GM19025 (cell line): ENCODE results near the gene PPHLN1.
A peak's percentile ranks its signal among the peaks of the same experiment; 100 is the strongest.
"Not testable (repeated sequence)": the region's sequence is repeated elsewhere in the genome, so short reads cannot be mapped to it uniquely, and the experiment has no call there.

Experiments used
- ATAC-seq: cut with Tn5 transposase; IDR thresholded peaks from one replicate; pipeline ENCODE4 v1.9.1; 2021; ENCODE audit warnings: mild to moderate bottlenecking, low read depth, moderate library complexity; ENCODE audit not compliant: unreplicated experiment

PPHLN1 gene

DNA sequence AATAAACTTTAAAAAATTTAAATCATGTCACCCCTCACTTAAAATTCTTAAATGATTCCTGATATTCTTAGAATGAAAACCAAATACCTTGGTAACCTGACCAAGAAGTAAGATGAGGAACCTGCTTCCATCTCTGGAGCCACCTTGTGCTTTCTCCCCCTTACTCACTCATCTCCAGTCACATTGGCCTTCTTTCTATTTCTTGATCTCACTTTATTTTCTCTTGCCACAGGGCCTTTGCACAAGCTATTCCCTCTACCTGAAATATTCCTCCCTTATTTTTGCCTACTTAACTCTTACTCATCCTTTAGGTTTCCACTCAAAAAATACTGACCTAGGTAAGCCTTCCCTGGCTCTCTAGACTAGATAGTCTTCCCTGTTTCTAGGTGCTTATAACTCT lies 5.2 kb upstream of the PPHLN1 start:
- no peak for ATAC-seq

- ATAC-seq: no peak
Measured at GRCh38 chr12:42322567-42322966, 3.4 kb upstream of the PPHLN1 start.

DNA sequence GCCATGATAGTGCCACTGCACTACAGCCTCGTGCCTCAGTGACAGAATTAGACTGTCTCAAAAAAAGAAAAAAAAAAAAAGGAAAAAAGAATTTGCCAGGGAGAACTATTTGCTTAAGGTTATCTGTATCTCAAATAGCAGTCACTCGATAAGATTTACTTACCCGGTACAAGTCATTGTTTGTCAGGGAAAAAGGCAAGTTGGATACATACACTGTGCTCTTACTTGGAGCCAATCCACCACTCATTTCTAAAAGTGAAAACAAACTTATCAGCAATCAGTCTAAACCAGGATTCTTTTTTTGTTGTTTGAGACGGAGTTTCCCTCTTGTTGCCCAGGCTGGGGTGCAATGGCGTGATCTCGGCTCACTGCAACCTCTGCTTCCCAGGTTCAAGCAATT lies 2.1 kb upstream of the PPHLN1 start:
- no peak for ATAC-seq

- no peak for ATAC-seq
Measured at GRCh38 chr12:42325326-42325652, 678 bp upstream of the PPHLN1 start.

- ATAC-seq: no peak
Measured at GRCh38 chr12:42326541-42327226, 717 bp downstream of the PPHLN1 start.

- no peak for ATAC-seq
Measured at GRCh38 chr12:42327227-42327590, 1.2 kb downstream of the PPHLN1 start.

- ATAC-seq: not testable (repeated sequence)
Measured at GRCh38 chr12:42330097-42330496, 4.1 kb downstream of the PPHLN1 start.

- ATAC-seq: no peak
Measured at GRCh38 chr12:42332301-42333285, 6.6 kb downstream of the PPHLN1 start.

- ATAC-seq: no peak
Measured at GRCh38 chr12:42336286-42336685, 10.3 kb downstream of the PPHLN1 start.

- no peak for ATAC-seq
Measured at GRCh38 chr12:42338280-42338679, 12.3 kb downstream of the PPHLN1 start.

- ATAC-seq: no peak
Measured at GRCh38 chr12:42342028-42342427, 16.1 kb downstream of the PPHLN1 start.

DNA sequence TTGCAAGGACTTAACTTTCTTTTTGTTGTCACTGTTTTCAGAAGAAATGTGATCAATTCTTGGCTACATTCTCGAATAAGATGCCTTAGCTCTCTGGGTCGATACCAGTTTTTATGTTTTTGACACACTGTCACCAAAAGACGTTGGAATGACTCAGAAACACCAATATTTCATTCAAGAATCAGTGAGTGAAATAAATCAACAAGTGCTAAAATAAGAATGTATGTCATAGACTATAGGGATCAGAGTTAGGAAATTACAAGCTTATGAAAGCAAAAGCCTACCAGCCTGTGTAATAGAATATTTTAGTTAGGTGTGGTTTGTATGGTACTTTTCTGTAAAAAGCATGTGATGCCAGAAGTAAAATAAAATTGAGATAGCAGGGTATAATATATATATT lies 17.8 kb downstream of the PPHLN1 start:
- no peak for ATAC-seq

GRCh38 chr12:42346403-42347002 lies 20.5 kb downstream of the PPHLN1 start:
- ATAC-seq: peak; percentile 51

DNA sequence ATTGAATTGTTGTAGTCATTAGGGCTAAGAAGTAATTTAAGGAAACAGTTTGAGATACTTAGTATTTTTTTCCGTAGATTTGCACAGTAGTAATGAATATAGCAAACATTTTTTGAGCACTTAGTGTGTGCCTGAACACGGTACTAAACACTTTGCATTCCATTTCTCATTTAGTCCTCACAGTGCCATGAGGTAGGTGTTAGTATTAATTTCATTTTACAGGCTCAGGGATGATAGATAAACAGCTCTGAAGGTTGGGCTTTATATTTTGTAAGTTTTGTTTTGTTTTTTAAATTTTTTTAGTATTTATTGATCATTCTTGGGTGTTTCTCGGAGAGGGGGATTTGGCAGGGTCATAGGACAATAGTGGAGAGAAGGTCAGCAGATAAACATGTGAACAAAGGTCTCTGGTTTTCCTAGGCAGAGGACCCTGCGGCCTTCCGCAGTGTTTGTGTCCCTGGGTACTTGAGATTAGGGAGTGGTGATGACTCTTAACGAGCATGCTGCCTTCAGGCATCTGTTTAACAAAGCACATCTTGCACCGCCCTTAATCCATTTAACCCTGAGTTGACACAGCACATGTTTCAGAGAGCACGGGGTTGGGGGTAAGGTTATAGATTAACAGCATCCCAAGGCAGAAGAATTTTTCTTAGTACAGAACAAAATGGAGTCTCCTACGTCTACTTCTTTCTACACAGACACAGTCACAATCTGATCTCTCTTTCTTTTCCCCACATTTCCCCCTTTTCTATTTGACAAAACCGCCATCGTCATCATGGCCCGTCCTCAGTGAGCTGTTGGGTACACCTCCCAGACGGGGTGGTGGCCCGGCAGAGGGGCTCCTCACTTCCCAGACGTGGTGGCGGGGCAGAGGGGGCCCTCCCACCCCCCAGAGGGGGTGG lies 23.4 kb downstream of the PPHLN1 start:
- not testable (repeated sequence) for ATAC-seq

DNA sequence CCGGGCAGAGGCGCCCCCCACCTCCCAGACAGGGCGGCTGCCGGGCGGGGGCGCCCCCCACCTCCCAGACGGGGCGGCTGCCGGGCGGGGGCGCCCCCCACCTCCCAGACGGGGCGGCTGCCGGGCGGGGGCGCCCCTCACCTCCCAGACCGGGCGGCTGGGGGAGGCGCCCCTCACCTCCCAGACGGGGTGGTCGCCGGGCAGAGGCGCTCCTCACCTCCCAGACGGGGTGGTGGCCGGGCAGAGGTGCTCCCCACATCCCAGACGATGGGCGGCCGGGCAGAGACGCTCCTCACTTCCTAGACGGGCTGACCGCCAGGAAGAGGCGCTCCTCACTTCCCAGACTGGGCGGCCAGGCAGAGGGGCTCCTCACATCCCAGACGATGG lies 24.0 kb downstream of the PPHLN1 start:
- not testable (repeated sequence) for ATAC-seq

GRCh38 chr12:42356344-42356743 lies 30.4 kb downstream of the PPHLN1 start:
- ATAC-seq: no peak

DNA sequence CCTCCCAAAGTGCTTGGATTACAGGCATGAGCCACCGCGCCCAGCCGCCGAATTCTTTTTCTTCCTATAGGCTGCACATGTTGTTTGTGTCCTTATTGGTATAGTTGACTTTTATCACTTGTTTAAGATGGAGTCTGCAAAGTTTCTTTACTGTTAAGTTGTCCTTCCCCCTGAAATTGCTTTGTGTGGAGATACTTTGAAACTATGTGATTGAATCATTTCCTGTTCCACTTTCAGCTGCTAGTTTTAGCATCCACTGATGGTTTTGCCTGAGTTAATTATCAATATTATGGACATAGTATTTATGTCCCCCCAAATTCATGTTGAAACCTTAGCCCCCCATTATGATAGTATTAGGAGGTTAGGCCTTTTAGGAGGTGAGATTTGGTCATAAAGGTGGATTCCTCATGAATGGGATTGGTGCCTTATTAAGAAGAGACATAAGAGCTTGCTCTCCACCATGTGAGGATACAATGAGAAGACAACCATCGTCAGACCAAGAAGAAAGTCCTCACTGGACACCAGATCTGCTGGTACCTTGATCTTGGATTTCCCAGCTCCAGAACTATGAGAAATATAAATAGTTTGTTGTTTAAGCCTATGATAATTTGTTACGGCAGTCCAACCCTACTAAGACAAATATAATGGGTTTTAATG lies 34.9 kb downstream of the PPHLN1 start:
- ATAC-seq: peak; percentile 68

- no peak for ATAC-seq
Measured at GRCh38 chr12:42361909-42362646, 36.1 kb downstream of the PPHLN1 start.

DNA sequence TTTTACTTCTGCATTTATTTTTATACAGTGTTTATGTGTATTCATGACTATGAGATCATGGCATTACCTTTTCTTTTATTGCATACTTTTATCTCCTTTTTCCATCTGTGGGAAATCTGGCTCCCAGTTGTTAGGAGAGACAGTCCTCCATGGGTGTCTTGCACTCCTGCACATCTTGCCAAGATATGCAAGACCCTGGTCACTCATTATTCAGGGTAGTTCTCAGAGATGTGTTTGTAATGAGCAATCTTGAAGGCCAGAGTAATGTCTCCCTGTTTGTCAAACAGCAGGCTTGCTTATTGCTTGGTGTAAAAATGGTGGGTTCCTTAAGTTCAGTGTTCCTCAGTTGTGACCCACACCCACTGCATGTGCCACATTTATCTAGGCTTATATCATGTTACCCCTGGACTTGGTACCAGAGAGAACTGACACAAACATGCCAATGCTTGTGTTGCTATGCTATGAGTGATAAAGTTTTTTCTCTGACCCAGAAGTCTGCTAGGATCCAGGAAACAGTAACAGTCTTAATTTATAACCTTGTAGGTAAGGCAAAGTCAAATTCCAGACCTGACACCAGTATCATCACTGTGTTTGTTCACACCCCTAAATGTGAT lies 36.8 kb downstream of the PPHLN1 start:
- no peak for ATAC-seq
